IPS-18c (cell line): Measurements from ENCODE around the gene GDF7.
"Not testable (repeated sequence)": the region's sequence is repeated elsewhere in the genome, so short reads cannot be mapped to it uniquely, and the experiment has no call there.

Experiments used
- H3K4me3 ChIP-seq: 2 replicates; pipeline ENCODE4 v1.7.0; 2013; ENCODE audit warnings: low read depth, mild to moderate bottlenecking, low read length, moderate library complexity; ENCODE audit not compliant: insufficient read depth
- H3K9me3 ChIP-seq: one replicate; pipeline ENCODE4 v1.6.1; 2013; ENCODE audit warnings: mild to moderate bottlenecking, low read length, moderate library complexity; ENCODE audit not compliant: control insufficient read depth, insufficient read depth

The GDF7 gene

GRCh38 chr2:20697322-20697934 is 30.5 kb downstream of the GDF7 start:
- no peaks in the 10 kb centered on the region for H3K9me3 ChIP-seq
- H3K4me3 ChIP-seq: no peak overlapping the region

GRCh38 chr2:20698916-20699613 is 32.1 kb downstream of the GDF7 start:
- H3K9me3 ChIP-seq: no peaks in the 10 kb centered on the region
- no peak overlapping the region for H3K4me3 ChIP-seq

GRCh38 chr2:20702563-20702962 is 35.6 kb downstream of the GDF7 start:
- H3K9me3 ChIP-seq: no peaks in the 10 kb centered on the region
- H3K4me3 ChIP-seq: no peak overlapping the region

DNA sequence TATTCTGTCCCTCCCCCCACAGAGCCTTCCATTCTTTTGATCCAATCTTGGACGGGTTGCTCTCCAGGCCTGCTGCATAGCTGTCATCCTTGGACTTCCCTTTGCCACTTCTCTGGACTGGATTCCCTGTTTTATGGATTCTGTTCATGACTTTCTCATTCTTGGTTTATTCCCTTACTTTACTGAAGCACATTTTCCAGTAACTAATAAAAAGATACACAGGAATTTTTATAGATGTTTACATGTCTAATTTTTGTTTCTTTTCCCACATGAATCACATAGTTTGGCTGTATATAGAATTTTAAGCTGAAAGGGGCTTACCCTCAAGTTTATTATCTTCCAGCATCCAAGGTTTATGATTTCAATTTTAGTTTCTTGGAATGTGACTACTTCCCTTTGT is 37.9 kb downstream of the GDF7 start:
- Histone ChIP-seq H3K9me3 (no peaks in the 10 kb centered on the region), H3K4me3 (no peak overlapping the region)

GRCh38 chr2:20706217-20706616 is 39.3 kb downstream of the GDF7 start:
- H3K4me3 ChIP-seq: no peak overlapping the region
- no peaks in the 10 kb centered on the region for H3K9me3 ChIP-seq

- Histone ChIP-seq H3K4me3 (no peak overlapping the region), H3K9me3 (no peaks in the 10 kb centered on the region)
Observed at GRCh38 chr2:20706786-20707185, 39.8 kb downstream of the GDF7 start.

DNA sequence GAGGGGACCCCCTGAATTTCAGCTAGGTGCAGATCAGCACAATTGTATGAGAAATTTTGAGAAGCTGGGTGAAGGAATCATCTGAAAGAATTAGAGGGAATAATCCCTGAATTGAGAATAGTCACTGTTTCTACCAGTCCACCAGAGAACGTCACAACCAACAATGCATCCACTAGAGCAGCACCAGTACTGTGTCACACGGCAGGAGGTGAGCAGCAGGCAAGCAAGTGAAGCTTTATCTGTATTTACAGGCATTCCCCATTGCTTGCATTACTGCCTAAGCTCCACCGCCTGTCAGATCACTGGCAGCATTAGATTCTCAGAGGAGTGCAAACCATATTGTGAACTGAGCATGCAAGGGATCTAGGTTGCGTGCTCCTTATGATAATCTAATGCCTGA is 40.7 kb downstream of the GDF7 start:
- H3K9me3 ChIP-seq: no peaks in the 10 kb centered on the region

DNA sequence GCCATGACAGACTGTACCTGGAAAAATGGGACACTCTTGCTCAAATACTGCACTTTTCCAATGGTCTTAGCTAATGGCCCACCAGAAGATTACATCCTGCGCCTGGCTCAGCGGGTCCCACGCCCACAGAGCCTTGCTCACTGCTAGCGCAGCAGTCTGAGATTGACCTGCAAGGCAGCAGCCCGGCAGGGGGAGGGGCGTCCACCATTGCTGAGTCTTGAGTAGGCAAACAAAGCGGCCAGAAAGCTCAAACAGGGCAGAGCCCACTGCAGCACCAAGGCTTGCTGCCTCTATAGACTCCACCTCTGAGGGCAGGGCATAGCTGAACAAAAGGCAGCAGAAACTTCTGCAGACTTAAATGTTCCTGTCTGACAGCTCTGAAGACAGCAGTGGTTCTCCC is 44.7 kb downstream of the GDF7 start:
- not testable (repeated sequence) for H3K4me3 ChIP-seq, H3K9me3 ChIP-seq

More for the DNA sequence above, 40.7 kb downstream of the GDF7 start:
- H3K4me3 ChIP-seq: no peak overlapping the region

- not testable (repeated sequence) for H3K4me3 ChIP-seq, H3K9me3 ChIP-seq
Observed at GRCh38 chr2:20713585-20713984, 46.6 kb downstream of the GDF7 start.

- H3K4me3 ChIP-seq, H3K9me3 ChIP-seq: not testable (repeated sequence)
Observed at GRCh38 chr2:20714412-20714811, 47.5 kb downstream of the GDF7 start.

- not testable (repeated sequence) for H3K4me3 ChIP-seq, H3K9me3 ChIP-seq
Observed at GRCh38 chr2:20716164-20716563, 49.2 kb downstream of the GDF7 start.

- H3K9me3 ChIP-seq: no peaks in the 10 kb centered on the region
Observed at GRCh38 chr2:20717641-20718040, 50.7 kb downstream of the GDF7 start.

GRCh38 chr2:20722592-20723240 is 55.8 kb downstream of the GDF7 start:
- H3K9me3 ChIP-seq: no peaks in the 10 kb centered on the region
- H3K4me3 ChIP-seq: no peak overlapping the region

More at GRCh38 chr2:20717641-20718040, 50.7 kb downstream of the GDF7 start:
- no peak overlapping the region for H3K4me3 ChIP-seq

GRCh38 chr2:20723543-20723942 is 56.6 kb downstream of the GDF7 start:
- Histone ChIP-seq H3K9me3 (no peaks in the 10 kb centered on the region), H3K4me3 (no peak overlapping the region)

DNA sequence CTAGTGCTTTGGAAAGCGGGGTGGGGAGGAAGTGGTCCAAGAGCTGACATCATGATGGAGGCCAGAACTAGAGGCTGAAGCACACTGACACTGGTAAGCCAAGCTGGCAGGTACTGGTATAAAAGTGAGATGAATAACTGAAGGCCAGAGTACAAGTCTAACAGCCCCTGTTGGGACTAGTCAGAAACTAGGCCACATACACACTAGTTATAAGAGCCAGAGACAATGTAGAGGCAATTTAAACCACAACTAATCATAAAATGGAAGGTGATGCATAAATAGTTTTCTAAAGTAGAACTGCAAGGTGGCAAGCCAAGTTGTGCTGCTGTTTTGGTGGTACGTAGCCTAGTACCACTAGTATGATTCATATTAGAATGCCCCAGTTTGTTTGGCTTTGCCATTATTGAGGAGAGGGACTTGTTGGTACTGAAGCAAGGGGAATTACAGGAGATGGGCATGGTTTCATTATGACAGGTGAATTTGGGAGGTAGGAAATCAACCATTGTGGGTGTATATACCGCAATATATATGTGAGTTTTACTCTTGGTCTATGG is 57.6 kb downstream of the GDF7 start:
- Histone ChIP-seq H3K9me3 (no peaks in the 10 kb centered on the region), H3K4me3 (no peak overlapping the region)

- Histone ChIP-seq H3K4me3 (no peak overlapping the region), H3K9me3 (no peaks in the 10 kb centered on the region)
Observed at GRCh38 chr2:20725782-20726181, 58.8 kb downstream of the GDF7 start.

GRCh38 chr2:20726913-20727312 is 60.0 kb downstream of the GDF7 start:
- no peaks in the 10 kb centered on the region for H3K9me3 ChIP-seq
- H3K4me3 ChIP-seq: no peak overlapping the region

- Histone ChIP-seq H3K9me3 (no peaks in the 10 kb centered on the region), H3K4me3 (no peak overlapping the region)
Observed at GRCh38 chr2:20728114-20728758, 61.3 kb downstream of the GDF7 start.
